ENCODE data around the gene TTBK1.

TTBK1 gene

GRCh38 chr6:43256670-43257366 lies 13.5 kb downstream of the TTBK1 start:
- no peak for DNase-seq

GRCh38 chr6:43257367-43258145 lies 14.3 kb downstream of the TTBK1 start:
- DNase-seq = no peak

GRCh38 chr6:43258180-43258579 lies 14.9 kb downstream of the TTBK1 start:
- no peak for DNase-seq

- no peak for DNase-seq
Observed at GRCh38 chr6:43258807-43259686, 15.8 kb downstream of the TTBK1 start.

- no peak for DNase-seq
Observed at GRCh38 chr6:43260791-43261190, 17.5 kb downstream of the TTBK1 start.

- DNase-seq = no peak
Observed at GRCh38 chr6:43261198-43261597, 17.9 kb downstream of the TTBK1 start.

GRCh38 chr6:43262000-43262779 lies 18.9 kb downstream of the TTBK1 start:
- DNase-seq = no peak

- no peak for DNase-seq
Observed at GRCh38 chr6:43262780-43263313, 19.6 kb downstream of the TTBK1 start.

GRCh38 chr6:43263314-43264178 lies 20.3 kb downstream of the TTBK1 start:
- DNase-seq = no peak

GRCh38 chr6:43264599-43265145 lies 21.4 kb downstream of the TTBK1 start:
- no peak for DNase-seq

GRCh38 chr6:43265564-43265963 lies 22.3 kb downstream of the TTBK1 start:
- no peak for DNase-seq

- no peak for DNase-seq
Observed at GRCh38 chr6:43267619-43268354, 24.5 kb downstream of the TTBK1 start.

GRCh38 chr6:43268355-43268700 lies 25.0 kb downstream of the TTBK1 start:
- DNase-seq = no peak

GRCh38 chr6:43268782-43269272 lies 25.5 kb downstream of the TTBK1 start:
- no peak for DNase-seq

GRCh38 chr6:43269273-43270007 lies 26.2 kb downstream of the TTBK1 start:
- DNase-seq = no peak

- no peak for DNase-seq
Observed at GRCh38 chr6:43271103-43271815, 28.0 kb downstream of the TTBK1 start.

GRCh38 chr6:43271944-43272343 lies 28.7 kb downstream of the TTBK1 start:
- DNase-seq = no peak

GRCh38 chr6:43273707-43274106 lies 30.4 kb downstream of the TTBK1 start:
- DNase-seq = no peak
